Purkinje cell (primary cell): ENCODE data around the gene SEPTIN10. TPM values are rescaled to one million over a fixed set of nuclear protein-coding genes. Genes with fewer than 3 reads are reported as not detected.

ENCODE experiments used
- polyA plus RNA-seq: library from polyadenylated mRNA; unstranded; fragments of >200 nt; fragmentation: Nextera tagmentation; gene quantifications from 2 replicates; pipeline ENCODE4 v1.2.1, GENCODE V29; 2014

SEPTIN10 gene
- 3.0 and 3.2 TPM in 2 replicates for polyA plus RNA-seq

DNA sequence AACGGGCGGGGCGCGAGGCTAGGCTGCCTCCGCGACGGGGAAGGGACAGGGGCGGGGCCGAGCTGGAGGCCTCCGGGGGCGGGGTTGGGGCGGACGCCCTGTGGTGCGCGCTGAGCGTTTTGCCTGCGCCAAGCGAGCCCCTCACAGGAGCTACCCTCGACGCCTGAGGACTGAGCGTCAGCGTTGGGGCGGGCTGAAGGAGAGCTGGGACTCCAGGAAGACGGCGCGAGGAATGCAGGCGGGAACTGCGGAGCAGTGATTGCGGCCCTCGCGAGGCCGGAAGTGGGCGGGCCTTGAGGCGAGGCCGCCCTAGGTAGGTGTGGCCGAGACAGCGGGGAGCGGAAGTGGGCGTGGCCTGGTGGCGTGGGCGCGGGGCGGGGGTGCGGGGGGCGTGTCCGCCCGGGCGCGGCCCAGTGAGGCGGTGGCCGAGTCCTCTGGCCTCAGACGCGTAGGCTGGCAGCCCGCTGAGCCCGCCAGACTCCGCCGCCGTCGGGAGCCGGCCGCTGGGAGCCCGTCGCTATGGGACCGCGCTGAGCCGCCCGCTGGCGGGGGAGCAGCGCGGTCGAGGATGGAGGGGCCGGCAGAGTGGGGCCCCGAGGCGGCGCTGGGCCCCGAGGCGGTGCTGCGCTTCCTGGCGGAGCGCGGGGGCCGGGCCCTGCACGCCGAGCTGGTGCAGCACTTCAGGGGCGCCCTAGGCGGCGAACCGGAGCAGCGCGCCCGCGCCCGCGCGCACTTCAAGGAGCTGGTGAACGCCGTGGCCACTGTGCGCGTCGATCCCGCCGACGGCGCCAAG is at the start of gene SEPTIN10, which contains the start of gene SOWAHC:
SEPTIN10 (minus strand) TSS at position 45 of the 793 bp plus-strand sequence. CDS start 139 bp downstream, outside the sequence.
SOWAHC (plus strand) TSS at position 443 of the 793 bp plus-strand sequence; CDS start at position 569, 126 bp downstream.

Other genes with a start within 250 kb of the SEPTIN10 start
- 0.43 and 0.74 TPM in 2 replicates for gene SOWAHC, start 398 bp upstream of the SEPTIN10 start, polyA plus RNA-seq
- 12.0 and 20.9 TPM in 2 replicates for gene RGPD5, start 180.3 kb upstream of the SEPTIN10 start, polyA plus RNA-seq